ENCODE results near the gene SHISAL2A.

SHISAL2A gene

GRCh38 chr1:52659851-52660596 is 27.1 kb downstream of the SHISAL2A start:
- peak; percentile 57 for DNase-seq (ENCODE audit: low read depth)

GRCh38 chr1:52660807-52661206 is 27.8 kb downstream of the SHISAL2A start:
- no peak for DNase-seq (ENCODE audit: low read depth)

GRCh38 chr1:52662645-52663313 is 29.8 kb downstream of the SHISAL2A start:
- DNase-seq (ENCODE audit: low read depth) = peak; percentile 90

- no peak for DNase-seq (ENCODE audit: low read depth)
Measured at GRCh38 chr1:52663716-52664115, 30.7 kb downstream of the SHISAL2A start.

GRCh38 chr1:52665006-52665941 is 32.3 kb downstream of the SHISAL2A start:
- no peak for DNase-seq (ENCODE audit: low read depth)

- DNase-seq (ENCODE audit: low read depth) = no peak
Measured at GRCh38 chr1:52667290-52667689, 34.3 kb downstream of the SHISAL2A start.

GRCh38 chr1:52667984-52668383 is 35.0 kb downstream of the SHISAL2A start:
- no peak for DNase-seq (ENCODE audit: low read depth)

GRCh38 chr1:52668711-52669110 is 35.7 kb downstream of the SHISAL2A start:
- peak; percentile 49 for DNase-seq (ENCODE audit: low read depth)

- peak; percentile 84 for DNase-seq (ENCODE audit: low read depth)
Measured at GRCh38 chr1:52669696-52670095, 36.7 kb downstream of the SHISAL2A start.

GRCh38 chr1:52670604-52671003 is 37.6 kb downstream of the SHISAL2A start:
- DNase-seq (ENCODE audit: low read depth) = no peak

- no peak for DNase-seq (ENCODE audit: low read depth)
Measured at GRCh38 chr1:52672946-52673345, 40.0 kb downstream of the SHISAL2A start.

GRCh38 chr1:52673513-52673912 is 40.5 kb downstream of the SHISAL2A start:
- no peak for DNase-seq (ENCODE audit: low read depth)

- DNase-seq (ENCODE audit: low read depth) = no peak
Measured at GRCh38 chr1:52674497-52675384, 41.8 kb downstream of the SHISAL2A start.

GRCh38 chr1:52676249-52676903 is 43.4 kb downstream of the SHISAL2A start:
- DNase-seq (ENCODE audit: low read depth) = no peak

GRCh38 chr1:52677076-52677806 is 44.3 kb downstream of the SHISAL2A start:
- DNase-seq (ENCODE audit: low read depth) = peak; percentile 33

- DNase-seq (ENCODE audit: low read depth) = no peak
Measured at GRCh38 chr1:52679048-52679447, 46.1 kb downstream of the SHISAL2A start.

GRCh38 chr1:52679498-52679897 is 46.5 kb downstream of the SHISAL2A start:
- no peak for DNase-seq (ENCODE audit: low read depth)

- no peak for DNase-seq (ENCODE audit: low read depth)
Measured at GRCh38 chr1:52680353-52680752, 47.4 kb downstream of the SHISAL2A start.

GRCh38 chr1:52681136-52681535 is 48.2 kb downstream of the SHISAL2A start:
- no peak for DNase-seq (ENCODE audit: low read depth)

GRCh38 chr1:52683367-52683940 is 50.5 kb downstream of the SHISAL2A start:
- DNase-seq (ENCODE audit: low read depth) = no peak
